ENCODE measurements around the gene CMIP. TPM values are rescaled to one million over a fixed set of nuclear protein-coding genes. Genes with fewer than 3 reads are reported as not detected.

Gene CMIP
- total RNA-seq, 1 donor from 2014 or later = 11.1 TPM

- intact Hi-C loops (cut with DNase I) = no loop called here
- ATAC-seq (ENCODE audit: poor library complexity) (no peak), DNase-seq (no peak)
Measured at GRCh38 chr16:81549547-81550431, 105.2 kb downstream of the CMIP start.

- ATAC-seq (ENCODE audit: poor library complexity) (no peak), DNase-seq (no peak)
- intact Hi-C loops (cut with DNase I) = no loop called here
Measured at GRCh38 chr16:81550432-81550808, 105.8 kb downstream of the CMIP start.

GRCh38 chr16:81551151-81551808 lies 106.7 kb downstream of the CMIP start:
- ATAC-seq (ENCODE audit: poor library complexity) (no peak), DNase-seq (no peak)
- intact Hi-C loops (cut with DNase I) = no loop called here

GRCh38 chr16:81551821-81552304 lies 107.3 kb downstream of the CMIP start:
- intact Hi-C loops (cut with DNase I) = no loop called here
- no peak for DNase-seq
- ATAC-seq (ENCODE audit: poor library complexity) = peak; percentile 70

- ATAC-seq (ENCODE audit: poor library complexity) = no peak
- no peak for DNase-seq
- intact Hi-C loops (cut with DNase I) = no loop called here
Measured at GRCh38 chr16:81552743-81553079, 108.1 kb downstream of the CMIP start.

- DNase-seq = no peak
- ATAC-seq (ENCODE audit: poor library complexity) = peak; percentile 49
- intact Hi-C loops (cut with DNase I) = no loop called here
Measured at GRCh38 chr16:81553080-81553813, 108.6 kb downstream of the CMIP start.

GRCh38 chr16:81553814-81554675 lies 109.4 kb downstream of the CMIP start:
- no peak for DNase-seq
- intact Hi-C loops (cut with DNase I) = no loop called here
- ATAC-seq (ENCODE audit: poor library complexity) = no peak

- DNase-seq = no peak
- intact Hi-C loops (cut with DNase I) = no loop called here
- no peak for ATAC-seq (ENCODE audit: poor library complexity)
Measured at GRCh38 chr16:81554979-81555378, 110.4 kb downstream of the CMIP start.

GRCh38 chr16:81555660-81556059 lies 111.1 kb downstream of the CMIP start:
- ATAC-seq (ENCODE audit: poor library complexity) = no peak
- DNase-seq = no peak
- intact Hi-C loops (cut with DNase I) = no loop called here

- ATAC-seq (ENCODE audit: poor library complexity) (no peak), DNase-seq (no peak)
- intact Hi-C loops (cut with DNase I) = no loop called here
Measured at GRCh38 chr16:81556715-81557284, 112.2 kb downstream of the CMIP start.

GRCh38 chr16:81558077-81558443 lies 113.5 kb downstream of the CMIP start:
- intact Hi-C loops (cut with DNase I) = no loop called here
- no peak for DNase-seq
- no peak for ATAC-seq (ENCODE audit: poor library complexity)

- intact Hi-C loops (cut with DNase I) = no loop called here
- ATAC-seq (ENCODE audit: poor library complexity) (peak; percentile 75), DNase-seq (no peak)
Measured at GRCh38 chr16:81558444-81559175, 114.0 kb downstream of the CMIP start.

GRCh38 chr16:81560979-81561657 lies 116.5 kb downstream of the CMIP start:
- no peak for DNase-seq
- ATAC-seq (ENCODE audit: poor library complexity) = no peak

GRCh38 chr16:81562174-81562849 lies 117.7 kb downstream of the CMIP start:
- intact Hi-C loops (cut with DNase I) = no loop called here
- ATAC-seq (ENCODE audit: poor library complexity) (no peak), DNase-seq (no peak)

More at GRCh38 chr16:81560979-81561657, 116.5 kb downstream of the CMIP start:
- intact Hi-C loops (cut with DNase I) = no loop called here

- intact Hi-C loops (cut with DNase I) = no loop called here
- DNase-seq (no peak), ATAC-seq (ENCODE audit: poor library complexity) (no peak)
Measured at GRCh38 chr16:81562926-81563325, 118.3 kb downstream of the CMIP start.

GRCh38 chr16:81564421-81564911 lies 119.9 kb downstream of the CMIP start:
- intact Hi-C loops (cut with DNase I) = no loop called here
- no peak for DNase-seq
- no peak for ATAC-seq (ENCODE audit: poor library complexity)
